Esophagus squamous epithelium (tissue), 4 donors: Measurements from ENCODE around the gene TUBB1.

Source experiments
- POLR2A ChIP-seq, 4 donors: fragments of 450-650 bp; IDR thresholded peaks; one replicate each; pipeline ENCODE4 v1.6.1; 2017; ENCODE audit warnings: antibody characterized with exemption in 4 of 4, mild to moderate bottlenecking in 4 of 4, moderate library complexity in 3 of 4
- TF ChIP-seq, protein P1 (sequence below), 6 experiments: fragments of 450-650 bp in 4 of 6; fragments of 200-600 bp in 2 of 6; sonication (generic) in 2 of 6; IDR thresholded peaks; one replicate each; pipeline ENCODE4 v1.5.1; 2016 to 2019; ENCODE audit warnings: antibody characterized with exemption in 6 of 6, mild to moderate bottlenecking in 4 of 6, moderate library complexity in 4 of 6

DNA sequence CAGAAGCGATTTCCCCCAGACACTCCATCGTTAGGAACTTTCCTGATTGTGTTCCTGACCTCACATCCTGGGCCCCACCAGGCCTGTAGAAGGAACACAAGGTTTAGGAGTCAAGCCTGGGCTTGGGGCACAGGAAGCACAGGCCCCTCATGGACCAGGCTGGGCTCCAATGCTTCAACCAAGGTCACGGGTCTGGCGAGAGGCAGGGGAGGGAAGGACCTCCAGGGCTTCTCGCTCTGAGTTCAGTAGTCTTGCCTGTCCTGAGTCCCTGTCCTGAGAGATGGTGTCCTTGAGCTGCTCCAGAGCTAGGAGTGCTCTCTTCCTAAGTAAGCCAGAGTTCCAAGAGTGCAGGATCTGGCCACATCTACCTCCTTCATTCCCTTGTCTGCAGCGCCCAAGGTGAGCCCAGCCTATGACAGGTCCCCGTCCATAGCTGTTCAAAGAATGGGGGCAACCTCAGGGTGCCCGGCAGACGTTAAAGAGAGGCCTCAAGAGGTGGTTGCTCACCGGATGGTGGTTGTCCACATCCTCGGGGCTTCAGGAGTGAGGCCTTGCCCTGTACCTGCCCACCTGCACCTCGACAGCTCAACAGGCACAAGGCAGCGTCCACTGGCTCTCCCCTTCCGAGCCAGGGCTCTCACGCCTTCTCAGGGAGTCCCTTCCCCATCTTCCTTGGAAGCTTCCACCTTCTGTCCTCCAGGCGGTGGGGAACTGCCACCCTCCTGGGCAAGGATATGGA, 1.6 kb upstream of the TUBB1 start:
- TF ChIP-seq, protein P1, sequence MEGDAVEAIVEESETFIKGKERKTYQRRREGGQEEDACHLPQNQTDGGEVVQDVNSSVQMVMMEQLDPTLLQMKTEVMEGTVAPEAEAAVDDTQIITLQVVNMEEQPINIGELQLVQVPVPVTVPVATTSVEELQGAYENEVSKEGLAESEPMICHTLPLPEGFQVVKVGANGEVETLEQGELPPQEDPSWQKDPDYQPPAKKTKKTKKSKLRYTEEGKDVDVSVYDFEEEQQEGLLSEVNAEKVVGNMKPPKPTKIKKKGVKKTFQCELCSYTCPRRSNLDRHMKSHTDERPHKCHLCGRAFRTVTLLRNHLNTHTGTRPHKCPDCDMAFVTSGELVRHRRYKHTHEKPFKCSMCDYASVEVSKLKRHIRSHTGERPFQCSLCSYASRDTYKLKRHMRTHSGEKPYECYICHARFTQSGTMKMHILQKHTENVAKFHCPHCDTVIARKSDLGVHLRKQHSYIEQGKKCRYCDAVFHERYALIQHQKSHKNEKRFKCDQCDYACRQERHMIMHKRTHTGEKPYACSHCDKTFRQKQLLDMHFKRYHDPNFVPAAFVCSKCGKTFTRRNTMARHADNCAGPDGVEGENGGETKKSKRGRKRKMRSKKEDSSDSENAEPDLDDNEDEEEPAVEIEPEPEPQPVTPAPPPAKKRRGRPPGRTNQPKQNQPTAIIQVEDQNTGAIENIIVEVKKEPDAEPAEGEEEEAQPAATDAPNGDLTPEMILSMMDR (IDR thresholded peaks at IDR 0.05): no peak
- no peak for TF ChIP-seq POLR2A (IDR thresholded peaks at IDR 0.05)
